Erythroblast (primary cell): ENCODE measurements around the gene ICOSLG.
"Not testable (repeated sequence)": the region's sequence is repeated elsewhere in the genome, so short reads cannot be mapped to it uniquely, and the experiment has no call there.

ENCODE experiments used
- DNase-seq, 2 experiments: peaks; one replicate each; lab custom pipeline; 2025; lab: John Stamatoyannopoulos, UW
- GATA1 ChIP-seq: IDR thresholded peaks from 2 replicates; pipeline ENCODE4 v1.6.1; 2011; ENCODE audit warnings: low read depth, mild to moderate bottlenecking, control low read depth, low read length, moderate library complexity
- POLR2A ChIP-seq: IDR thresholded peaks from 2 replicates; pipeline ENCODE4 v1.6.1; 2011; ENCODE audit warnings: mild to moderate bottlenecking, low read length

The ICOSLG gene

GRCh38 chr21:44260066-44260465 is 19.3 kb upstream of the ICOSLG start:
- TF ChIP-seq GATA1 (no peak), POLR2A (no peak)
- no peak for DNase-seq

- TF ChIP-seq POLR2A = no peak
- no peak for TF ChIP-seq GATA1
- no peak for DNase-seq
These were observed 18.5 kb upstream of the ICOSLG start for GRCh38 chr21:44259082-44259705.

- TF ChIP-seq GATA1 (no peak), POLR2A (no peak)
- no peak for DNase-seq
These were observed 17.4 kb upstream of the ICOSLG start for GRCh38 chr21:44258056-44258725.

GRCh38 chr21:44255511-44255981 is 14.8 kb upstream of the ICOSLG start:
- DNase-seq = no peak
- TF ChIP-seq POLR2A (no peak), GATA1 (no peak)

- DNase-seq = no peak
- no peak for TF ChIP-seq POLR2A
- TF ChIP-seq GATA1 = no peak
These were observed 13.3 kb upstream of the ICOSLG start for GRCh38 chr21:44253832-44254710.

GRCh38 chr21:44249204-44250037 is 8.7 kb upstream of the ICOSLG start:
- DNase-seq = not testable (repeated sequence)

GRCh38 chr21:44247904-44248303 is 7.2 kb upstream of the ICOSLG start:
- not testable (repeated sequence) for DNase-seq

- not testable (repeated sequence) for DNase-seq
These were observed 3.2 kb upstream of the ICOSLG start for GRCh38 chr21:44243980-44244379.

- not testable (repeated sequence) for DNase-seq
These were observed 538 bp upstream of the ICOSLG start for GRCh38 chr21:44241281-44241680.

GRCh38 chr21:44240353-44240752 is 390 bp downstream of the ICOSLG start:
- DNase-seq = not testable (repeated sequence)

GRCh38 chr21:44229561-44229960 is 11.2 kb downstream of the ICOSLG start:
- DNase-seq = not testable (repeated sequence)

GRCh38 chr21:44228109-44228508 is 12.6 kb downstream of the ICOSLG start:
- DNase-seq = not testable (repeated sequence)

- DNase-seq = not testable (repeated sequence)
These were observed 13.1 kb downstream of the ICOSLG start for GRCh38 chr21:44227614-44228013.

GRCh38 chr21:44225605-44226004 is 15.1 kb downstream of the ICOSLG start:
- DNase-seq = not testable (repeated sequence)

- DNase-seq = not testable (repeated sequence)
These were observed 17.4 kb downstream of the ICOSLG start for GRCh38 chr21:44223334-44223733.

- DNase-seq = not testable (repeated sequence)
These were observed 20.1 kb downstream of the ICOSLG start for GRCh38 chr21:44220674-44221073.

GRCh38 chr21:44218461-44218860 is 22.3 kb downstream of the ICOSLG start:
- DNase-seq = not testable (repeated sequence)

- DNase-seq = not testable (repeated sequence)
These were observed 28.8 kb downstream of the ICOSLG start for GRCh38 chr21:44211978-44212377.

- DNase-seq = not testable (repeated sequence)
These were observed 29.2 kb downstream of the ICOSLG start for GRCh38 chr21:44211574-44211973.
